Stimulated activated CD4-positive, alpha-beta T cell treated with anti-CD3 and anti-CD28 coated beads, Interleukin-4, amount 100 ng/mL, for 48 hours (primary cell): ENCODE data around the gene BHLHA15.

Source experiments
- DNase-seq, 2 donors: peaks; one replicate each; pipeline ENCODE4 v3.0.0-alpha.2; 2020; ENCODE audit warnings: low read depth in 2 of 2

The BHLHA15 gene

DNA sequence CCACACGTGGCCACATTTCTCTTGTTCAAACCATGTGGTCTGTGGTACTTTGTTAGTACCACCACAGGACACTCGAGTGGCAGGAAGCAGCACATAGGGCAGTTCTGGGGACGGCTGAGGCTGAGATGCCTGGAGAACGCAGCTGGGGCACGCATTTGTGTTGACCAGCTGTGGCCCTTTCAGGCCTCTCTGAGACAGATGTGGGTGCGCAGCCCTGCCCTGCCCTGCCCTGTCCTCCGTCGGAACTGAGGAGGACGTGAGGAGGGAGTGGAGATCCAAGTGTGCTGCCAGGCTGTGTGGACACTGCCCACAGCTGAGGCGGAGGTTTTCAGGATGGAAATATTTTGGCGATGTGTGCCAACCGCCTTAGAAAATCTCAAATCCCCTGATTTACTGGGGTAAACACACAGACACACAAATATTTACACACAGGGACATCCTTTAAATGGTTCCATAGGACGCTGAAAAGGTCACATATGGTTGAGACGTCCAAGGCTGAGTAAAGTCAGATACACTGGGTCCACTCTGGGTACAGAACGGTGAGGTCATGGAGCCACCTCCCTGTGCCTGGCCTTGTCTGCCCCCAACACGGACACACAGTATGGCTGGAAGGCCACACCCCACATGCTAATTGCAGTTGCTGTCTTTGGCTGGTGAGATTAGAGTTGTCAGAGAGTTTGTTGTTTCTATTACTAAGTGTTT, 14.8 kb downstream of the BHLHA15 start:
- no peak for DNase-seq

DNA sequence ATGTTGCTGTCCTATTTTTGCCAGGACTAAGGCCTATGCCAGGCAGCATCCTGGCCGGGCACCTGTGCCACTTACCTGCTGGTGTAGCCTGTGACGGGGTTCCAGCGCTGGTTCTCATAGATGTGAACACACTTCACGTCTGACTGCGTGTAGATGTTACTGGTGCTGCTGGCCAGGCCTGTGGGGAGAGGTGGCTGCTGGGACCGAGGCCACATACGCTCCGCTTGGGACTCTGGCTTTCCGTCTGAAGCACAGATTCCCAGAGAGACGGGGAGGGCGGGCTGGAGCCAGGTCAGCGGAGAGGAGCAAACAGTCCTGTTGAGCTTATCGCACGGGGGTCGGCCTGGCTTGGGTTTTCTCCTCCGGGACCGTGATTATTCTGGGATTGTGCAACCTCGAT, 16.7 kb downstream of the BHLHA15 start:
- DNase-seq, result no peak

DNA sequence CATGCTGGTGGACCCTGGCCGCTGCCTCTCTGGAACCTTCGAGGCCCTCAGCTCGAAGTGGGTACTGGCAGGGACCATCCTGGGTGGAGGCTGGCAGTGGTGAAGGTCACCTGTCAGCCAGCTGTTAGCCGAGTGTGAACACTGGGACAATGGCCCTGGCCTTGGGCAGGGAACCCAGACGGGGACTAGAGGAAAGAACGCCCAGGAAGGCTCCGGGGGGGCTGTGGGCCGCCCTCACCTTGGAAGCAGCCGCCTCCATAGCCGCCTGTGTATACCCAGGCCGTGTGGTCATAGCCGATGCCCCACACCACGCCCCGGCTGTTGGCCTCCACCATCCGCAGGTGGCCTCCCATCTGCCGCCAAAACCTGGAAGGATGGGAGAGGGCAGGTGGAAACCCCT, 17.6 kb downstream of the BHLHA15 start:
- no peak for DNase-seq

DNA sequence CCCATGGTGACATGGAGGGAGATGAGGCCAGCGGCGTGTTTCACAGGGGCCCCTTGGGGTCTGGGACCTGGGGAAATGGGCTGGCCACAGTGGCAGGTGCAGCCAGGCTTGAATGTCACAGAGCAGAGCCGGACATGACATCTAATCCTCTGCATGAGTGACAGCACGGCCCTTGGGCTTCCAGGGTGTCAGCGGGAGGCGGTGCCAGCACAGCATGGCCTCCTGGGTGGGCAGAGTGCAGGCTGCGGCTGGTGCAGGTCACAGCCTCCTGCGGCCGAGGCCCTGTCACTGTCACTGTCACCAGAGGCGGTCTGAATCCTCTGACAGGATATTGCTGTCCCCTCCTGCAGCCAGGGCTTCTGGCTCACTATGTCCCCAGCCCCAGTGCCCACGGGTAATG, 18.2 kb downstream of the BHLHA15 start:
- DNase-seq, result no peak

DNA sequence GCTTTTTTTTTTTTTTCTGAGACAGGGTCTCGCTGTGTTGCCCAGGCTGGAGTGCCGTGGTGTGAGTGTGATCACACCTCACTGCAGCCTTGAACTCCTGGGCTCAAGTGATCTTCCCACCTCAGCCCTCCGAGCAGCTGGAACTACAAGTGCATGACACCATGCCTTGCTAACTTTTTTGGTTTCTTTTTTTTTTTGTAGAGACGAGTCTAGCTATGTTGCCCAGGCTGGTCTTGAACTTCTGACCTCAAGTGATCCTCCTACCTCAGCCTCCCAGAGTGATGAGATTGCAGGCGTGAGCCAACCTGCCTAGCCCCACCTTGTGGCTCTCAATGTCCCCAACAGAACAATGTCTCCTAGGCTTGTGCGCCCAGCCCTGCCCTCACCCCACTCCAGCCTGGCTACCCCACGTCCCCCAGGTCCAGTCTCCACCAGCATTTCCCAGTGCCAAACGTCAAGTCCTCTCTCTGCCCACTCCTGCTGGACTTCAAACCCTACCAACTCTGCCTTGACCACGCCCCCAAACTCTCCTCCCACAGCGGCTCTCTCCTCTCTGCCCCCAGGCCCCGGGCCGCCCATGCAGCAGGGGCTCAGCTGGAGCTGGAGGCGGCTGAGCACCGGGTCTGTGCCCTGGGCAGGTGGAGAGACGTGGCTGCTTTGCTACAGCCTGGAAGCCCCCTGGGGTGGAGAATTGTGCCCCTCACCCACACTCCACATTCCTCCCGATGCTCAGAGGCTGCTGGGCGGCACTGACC, 18.9 kb downstream of the BHLHA15 start:
- DNase-seq, result no peak

DNA sequence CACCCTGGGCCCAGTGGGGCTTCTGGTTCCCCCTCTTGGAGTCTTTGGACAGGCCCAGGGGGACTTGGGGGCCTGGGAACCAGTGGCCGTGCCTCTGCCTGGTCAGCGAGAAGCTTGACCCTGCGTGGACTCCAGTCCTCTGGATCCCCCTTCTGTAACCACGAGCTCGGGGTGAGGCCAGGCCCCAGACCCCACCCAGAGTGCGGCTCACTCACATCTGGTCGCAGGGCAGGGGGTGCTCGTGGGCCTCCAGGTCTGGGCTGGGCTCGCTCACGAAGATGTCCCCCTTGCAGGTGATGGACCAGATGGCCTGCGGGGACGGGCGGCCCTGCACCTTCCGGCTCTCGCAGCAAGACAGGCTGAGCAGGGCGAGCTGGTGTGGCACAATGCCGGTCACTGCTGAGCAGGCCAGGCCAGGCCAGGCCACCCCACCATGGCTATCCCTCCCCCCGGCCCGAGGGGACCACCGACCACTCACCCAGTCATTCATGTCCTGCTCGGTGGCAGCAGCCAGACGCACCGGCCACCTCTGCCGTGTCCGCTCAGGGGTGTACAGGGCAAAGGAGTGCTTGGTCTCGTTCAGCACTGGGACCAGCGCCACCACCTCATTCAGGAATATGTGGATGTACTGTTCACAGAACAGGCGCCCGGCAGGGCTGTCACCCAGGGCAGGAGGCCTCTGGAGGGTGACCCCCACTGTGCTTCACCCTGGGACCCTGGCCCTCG, 19.7 kb downstream of the BHLHA15 start:
- DNase-seq, result no peak

DNA sequence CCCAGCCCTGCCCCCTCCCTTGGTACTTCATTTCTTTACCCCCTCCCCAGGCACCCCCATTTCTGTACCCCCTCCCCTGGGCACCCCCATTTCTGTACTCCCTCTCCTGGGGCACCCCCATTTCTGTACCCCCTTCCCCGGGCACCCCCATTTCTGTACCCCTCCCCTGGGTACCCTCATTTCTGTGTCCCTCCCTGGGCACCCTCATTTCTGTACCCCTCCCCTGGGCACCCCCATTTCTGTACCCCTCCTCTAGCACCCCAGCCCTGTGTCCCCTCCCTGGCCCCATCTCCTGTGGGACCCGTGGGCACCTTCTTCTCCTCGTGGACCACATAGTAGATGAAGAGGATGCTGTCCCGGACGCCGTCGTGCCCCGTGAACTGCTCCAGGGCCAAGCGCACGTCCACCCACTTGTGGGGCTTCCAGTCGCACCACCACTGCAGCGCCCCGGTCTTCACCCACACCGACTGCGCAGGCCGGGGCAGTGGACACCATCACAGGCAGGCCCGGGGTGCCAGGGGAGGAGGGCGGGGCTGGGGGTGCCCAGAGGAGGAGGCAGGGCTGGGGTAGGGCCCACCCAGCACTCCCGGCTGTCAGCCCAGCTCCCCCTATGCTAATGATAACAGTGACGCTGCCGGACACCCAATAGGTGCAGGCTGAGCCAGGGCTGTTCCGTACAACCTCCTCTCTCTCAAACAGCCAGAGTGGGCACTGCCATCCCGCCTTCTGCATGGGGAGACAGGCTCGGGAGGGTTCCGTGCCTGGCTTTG, 20.4 kb downstream of the BHLHA15 start:
- no peak for DNase-seq

DNA sequence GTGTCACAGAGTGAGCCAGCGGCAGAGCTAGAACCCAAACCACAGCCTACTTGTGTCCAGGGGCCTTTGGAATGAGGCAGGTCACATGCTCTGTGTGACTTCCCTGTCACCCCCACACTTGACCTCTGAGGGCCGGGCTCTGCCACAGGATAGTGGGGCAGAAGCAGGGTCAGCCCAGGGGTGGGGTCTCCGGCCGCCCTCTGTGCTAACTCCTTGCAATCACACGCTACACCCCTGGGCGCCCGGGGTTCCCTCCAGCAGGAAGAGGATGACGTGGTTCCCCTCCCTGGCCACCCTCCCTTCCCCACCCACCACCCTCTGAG, 21.0 kb downstream of the BHLHA15 start:
- no peak for DNase-seq

DNA sequence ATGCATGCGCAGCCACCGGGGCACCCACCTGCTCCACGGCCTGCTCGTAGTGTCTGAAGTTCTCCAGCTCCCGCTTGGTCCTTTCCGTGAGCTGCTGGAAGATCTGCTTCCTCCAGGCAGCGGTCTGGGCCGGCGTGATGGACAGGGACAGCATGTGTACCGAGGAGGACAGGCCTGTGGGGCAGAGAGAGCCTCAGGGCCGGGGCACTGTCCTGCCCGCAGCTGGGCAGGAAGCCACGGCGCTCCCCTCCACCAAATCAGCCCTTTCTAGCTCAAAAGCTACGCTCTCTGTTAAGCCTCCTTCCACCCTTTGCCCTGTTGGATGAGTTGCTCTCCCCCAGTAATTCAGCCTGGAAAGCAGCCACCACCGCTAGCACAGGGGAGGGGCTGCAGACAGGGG, 21.6 kb downstream of the BHLHA15 start:
- DNase-seq, result no peak

DNA sequence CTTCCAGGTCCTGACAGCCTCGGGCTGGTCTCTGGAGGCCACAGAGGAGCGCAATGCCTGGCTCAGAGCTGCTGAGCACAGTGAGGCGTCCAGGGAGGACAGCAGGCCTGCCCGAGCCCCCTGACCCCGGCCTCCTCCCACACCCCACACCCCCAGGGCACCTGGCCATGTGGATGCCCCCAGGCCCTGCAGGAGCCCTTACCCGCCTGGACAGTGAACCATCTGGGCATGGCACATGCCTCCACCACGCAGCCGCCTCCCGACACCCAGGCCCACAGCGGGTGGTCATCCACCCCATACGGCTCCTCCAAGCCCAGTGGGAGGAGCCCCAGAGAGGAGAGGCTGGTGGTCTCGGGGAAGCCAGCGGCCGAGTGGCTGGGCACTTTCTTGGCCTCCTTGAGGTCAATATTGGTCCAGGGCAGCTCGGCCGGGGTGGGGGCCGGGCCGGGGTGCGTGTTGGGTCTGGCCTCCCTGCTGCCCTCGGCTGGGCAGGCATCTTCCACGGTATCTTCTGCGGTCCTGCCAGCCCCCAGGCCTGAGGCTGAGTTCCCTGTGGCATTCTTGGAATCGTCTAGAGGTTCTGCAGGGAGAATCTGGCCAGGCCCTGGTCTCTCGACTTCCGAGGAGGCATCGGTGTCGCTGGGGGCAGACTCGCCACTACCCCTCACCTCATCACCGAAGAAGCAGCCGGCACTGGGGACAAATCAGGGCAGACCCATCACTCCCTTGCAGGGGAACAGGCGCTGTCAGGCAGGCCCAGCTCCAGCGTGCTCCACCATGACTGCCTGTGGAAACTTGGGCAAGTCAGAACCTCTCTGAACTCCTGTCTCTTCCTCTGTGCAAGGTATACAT, 22.2 kb downstream of the BHLHA15 start:
- no peak for DNase-seq

DNA sequence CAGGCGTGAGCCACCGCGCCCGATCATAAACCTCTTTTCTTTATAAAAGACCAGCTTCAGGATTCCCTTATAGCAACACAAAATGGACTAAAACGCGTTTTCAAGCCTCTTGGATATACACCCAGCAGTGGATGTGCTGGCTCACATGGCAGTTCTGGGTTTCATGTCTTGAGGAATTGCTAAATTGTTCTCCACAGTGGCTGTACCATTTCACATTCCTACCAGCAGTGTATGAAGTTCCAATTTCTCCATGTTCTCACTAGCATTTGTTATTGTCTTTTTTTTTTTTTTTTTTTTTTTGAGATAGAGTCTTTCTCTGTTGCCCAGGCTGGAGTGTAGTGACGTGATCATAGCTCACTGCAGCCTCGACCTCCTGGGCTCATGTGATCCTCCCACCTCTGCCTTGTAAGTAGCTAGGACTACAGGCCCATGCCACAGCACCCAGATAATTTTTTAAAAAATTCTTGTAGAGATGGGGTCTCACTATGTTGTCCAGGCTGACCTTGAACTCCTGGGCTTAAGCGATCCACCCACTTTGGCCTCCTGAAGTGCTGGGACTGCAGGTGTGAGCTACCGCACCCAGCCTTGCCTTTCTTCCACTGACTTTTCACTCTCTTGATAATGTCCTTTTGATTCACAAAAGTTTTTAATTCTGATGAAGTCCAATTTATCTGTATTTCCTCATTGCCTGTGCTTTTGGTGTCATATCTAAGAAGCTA, 23.3 kb downstream of the BHLHA15 start:
- DNase-seq, result no peak

DNA sequence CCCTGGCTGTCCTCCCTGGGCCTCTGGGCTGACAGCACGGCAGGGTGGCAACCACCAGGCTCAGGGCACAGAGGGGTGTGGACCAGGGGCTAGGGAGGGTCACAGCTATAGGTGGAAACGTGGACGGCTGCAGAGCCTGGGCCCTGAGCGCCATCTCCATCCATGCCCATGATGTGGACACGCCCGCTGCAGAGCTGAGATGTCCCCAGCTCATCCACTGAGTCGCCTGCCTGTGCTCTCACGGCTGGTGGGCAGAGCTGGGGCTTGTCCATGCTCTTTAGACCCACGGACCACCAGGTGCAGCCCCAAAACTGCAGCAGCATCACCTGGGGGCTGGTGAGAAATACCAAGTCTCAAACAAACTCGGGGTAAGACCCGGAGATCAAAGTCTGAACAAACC, 24.7 kb downstream of the BHLHA15 start:
- DNase-seq, result no peak

DNA sequence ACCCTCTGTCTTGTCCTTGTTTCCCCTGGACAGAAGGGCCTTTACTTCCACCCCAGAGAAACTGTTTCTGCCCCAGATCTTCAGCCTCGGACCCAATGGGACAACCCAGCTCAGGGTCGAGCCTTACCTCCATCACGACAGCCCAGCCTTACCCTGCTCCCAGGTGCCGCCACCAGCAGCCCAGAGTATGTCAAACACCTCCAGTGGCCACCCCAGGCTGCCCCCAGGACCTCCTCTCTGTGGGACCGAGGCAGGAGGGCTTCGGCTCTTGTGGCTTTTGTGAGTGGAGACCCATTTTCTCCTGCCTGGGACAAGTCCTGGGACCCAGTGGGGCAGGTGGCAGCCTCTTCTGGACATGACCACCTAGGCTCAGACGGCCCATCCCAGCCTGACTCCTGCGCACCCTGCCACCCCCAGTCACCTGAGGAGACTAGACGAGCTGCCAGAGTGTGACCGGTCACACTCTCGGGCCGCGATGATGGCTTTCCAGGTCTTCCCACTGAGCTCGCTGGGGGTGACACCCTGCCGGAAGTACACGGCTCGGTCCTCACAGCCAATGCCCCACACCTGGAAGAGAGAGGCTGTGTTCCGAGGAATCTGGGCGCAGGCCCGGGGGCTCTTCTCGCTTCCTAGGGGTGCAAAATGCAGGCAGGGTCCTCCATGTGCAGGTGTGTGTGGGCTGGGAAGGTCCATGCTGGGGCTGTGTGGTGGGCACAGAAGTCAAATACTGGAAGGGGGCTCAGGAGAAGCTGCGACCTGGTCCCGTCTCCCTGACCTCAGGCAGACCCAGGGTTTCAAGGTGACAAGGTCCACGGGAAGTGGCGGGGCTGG, 25.3 kb downstream of the BHLHA15 start:
- DNase-seq, result no peak

DNA sequence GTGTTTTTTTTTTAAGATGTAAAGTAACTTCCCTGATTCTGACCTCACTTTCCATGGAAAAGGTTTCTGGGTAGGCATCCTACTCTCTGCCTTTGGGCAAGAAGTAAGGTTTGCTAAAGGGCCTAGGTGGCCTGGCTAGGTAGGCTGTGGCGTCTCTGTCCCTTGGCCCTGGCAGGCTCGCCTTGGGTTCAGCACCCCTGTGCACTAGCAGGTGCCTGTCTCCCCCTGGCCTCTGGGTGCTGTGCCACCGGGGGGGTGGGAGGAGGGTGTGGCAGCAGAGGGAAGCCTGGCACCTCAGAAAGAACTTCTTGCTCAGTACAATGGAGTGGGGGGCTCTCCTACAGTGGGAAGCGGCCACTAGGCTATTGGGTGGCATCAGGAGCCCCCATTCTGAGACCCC, 26.8 kb downstream of the BHLHA15 start:
- DNase-seq, result no peak

DNA sequence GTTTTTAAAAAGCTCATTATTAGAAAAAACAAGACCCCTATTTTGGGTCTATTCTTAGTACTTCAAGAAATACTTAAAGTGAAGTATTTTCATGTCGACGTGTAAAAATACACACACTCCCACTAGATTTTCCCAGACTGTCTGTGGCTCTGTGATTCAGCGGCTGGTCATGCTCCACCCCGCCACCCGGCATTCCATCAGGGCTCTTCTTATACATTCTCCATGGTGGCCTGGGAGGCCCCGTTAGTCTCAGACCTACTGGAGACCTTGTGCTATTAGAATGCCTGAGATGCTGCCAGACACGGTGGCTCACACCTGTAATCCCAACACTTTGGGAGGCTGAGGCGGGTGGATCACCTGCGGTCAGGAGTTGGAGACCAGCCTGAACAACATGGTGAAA, 27.7 kb downstream of the BHLHA15 start:
- no peak for DNase-seq

DNA sequence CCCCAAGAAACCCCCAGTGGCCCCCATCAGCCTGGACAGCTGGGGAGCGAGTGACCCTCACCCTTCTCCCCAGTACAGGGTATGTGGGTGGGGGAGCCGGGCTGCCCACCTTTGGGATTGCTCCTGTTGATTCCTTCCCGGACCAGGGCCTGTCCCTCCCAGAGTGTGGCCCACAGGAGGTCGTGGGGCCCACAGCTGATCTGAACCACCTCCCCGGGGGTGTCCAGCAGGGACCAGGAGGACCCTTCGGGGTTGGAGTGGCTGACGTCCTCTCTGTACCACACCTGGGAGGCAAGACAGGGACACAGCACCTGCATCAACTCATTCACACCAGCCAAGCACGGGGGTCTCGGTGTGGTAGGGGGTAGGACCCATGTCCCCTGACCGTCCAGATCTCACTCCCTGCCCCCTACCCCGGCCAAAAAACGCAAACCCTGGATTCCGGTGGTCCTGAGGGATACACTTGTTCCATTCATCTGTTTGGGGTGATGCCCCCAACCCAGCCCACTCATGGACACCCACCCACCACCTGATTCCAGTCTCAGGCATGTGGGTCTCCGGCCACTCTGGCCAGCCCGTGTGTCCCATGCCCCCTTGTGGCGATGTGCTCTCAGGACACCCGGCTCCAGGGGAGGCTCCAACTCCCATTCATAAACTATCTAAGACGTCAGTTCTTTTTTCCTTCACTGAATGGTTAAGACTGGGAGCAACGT, 29.9 kb downstream of the BHLHA15 start:
- peak in 1 of 2 donors; percentile 23 for DNase-seq

DNA sequence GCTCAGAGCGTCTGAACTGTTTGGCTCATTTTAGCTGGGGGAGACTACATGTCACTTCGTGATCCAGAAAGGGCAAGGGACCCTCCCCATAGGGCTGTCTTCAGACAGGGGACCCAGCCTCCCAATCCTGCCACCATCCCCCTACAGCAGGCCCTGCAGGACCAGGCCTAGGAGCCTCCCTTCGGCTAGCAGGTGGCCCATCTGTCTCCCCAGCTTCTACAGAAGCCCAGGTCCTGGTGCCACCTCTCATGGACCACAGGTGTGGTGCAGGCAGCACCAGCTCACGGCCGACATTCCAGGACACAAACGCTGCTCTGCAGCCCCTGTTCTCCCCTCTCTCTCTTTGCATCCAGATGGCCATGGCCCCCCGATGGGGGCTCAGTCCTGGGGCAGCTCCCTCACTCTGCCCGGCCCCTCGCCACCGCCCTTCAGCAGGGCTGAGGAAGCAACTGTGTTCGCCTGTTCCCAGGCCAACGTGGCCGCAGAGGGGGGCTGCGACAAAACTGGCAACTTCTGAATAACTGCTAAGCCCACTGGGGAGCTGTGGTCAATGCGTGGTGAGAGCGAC, 30.5 kb downstream of the BHLHA15 start:
- DNase-seq, result no peak

DNA sequence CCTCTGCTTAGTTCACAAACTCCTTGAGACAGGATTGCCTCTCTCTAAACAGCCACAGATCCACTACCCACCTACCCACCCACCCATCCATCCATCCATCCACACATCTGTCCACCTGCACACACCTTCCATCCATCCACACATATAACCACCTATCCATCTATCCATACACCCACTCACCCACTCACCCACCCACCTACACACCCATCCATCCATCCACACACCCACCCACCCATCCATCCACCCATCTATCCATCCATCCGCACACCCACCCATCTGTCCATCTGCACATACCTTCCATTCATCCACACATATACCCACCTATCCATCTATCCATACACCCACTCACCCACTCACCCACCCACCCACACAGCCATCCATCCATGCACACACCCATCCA, 31.1 kb downstream of the BHLHA15 start:
- DNase-seq, result no peak

DNA sequence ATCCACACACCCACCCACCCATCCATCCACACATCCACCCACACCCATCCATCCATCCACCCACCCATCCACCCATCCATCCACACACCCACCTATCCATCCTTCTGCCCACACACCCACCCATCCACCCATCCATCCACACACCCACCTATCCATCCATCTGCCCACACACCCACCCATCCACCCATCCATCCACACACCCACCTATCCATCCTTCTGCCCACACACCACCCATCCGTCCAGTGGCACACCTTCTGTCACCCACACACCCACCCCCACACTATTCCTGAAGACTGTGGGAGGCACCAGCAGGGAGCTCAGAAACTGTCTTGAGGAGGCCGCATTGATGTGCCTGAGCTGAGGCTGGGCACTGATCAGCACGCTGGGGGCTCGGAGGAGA, 31.7 kb downstream of the BHLHA15 start:
- no peak for DNase-seq
